HepG2 (cell line): Measurements from ENCODE around the gene IFITM10.

Source experiments
- ARNT ChIP-seq: fragments of 450-650 bp; IDR thresholded peaks from 2 replicates; pipeline ENCODE4 v1.6.1; 2017
- CTCF ChIP-seq: sonication (generic); formaldehyde crosslinking; IDR thresholded peaks from 2 replicates; pipeline ENCODE4 v1.5.0; 2020; ENCODE audit warnings: mild to moderate bottlenecking, missing genetic modification reagents, moderate library complexity
- EP300 ChIP-seq, 3 experiments: sonication (generic) in 1 of 3; formaldehyde crosslinking in 1 of 3; IDR thresholded peaks; 2 replicates each; pipeline versions ENCODE4 v1.5.1 to v1.6.1; 2011 to 2020; ENCODE audit warnings: low read depth in 2 of 3, low read length in 2 of 3, borderline replicate concordance in 1 of 3, improper control_type of control experiment in 1 of 3, mild to moderate bottlenecking in 1 of 3, missing genetic modification reagents in 1 of 3, moderate library complexity in 1 of 3
- FOXP1 ChIP-seq, 2 experiments: fragments of 450-650 bp in 1 of 2; IDR thresholded peaks; 2 replicates each; pipeline ENCODE4 v1.6.1; 2017 to 2018; ENCODE audit warnings: antibody characterized with exemption in 1 of 2
- IRF9 ChIP-seq: sonication (generic); formaldehyde crosslinking; IDR thresholded peaks from 2 replicates; pipeline ENCODE4 v1.8.0; 2022; ENCODE audit warnings: missing genetic modification reagents, mild to moderate bottlenecking, borderline replicate concordance
- KAT7 ChIP-seq: IDR thresholded peaks from 2 replicates; pipeline ENCODE4 v1.6.1; 2018; ENCODE audit warnings: borderline replicate concordance, missing compliant biosample characterization
- NCOR1 ChIP-seq: fragments of 200-600 bp; sonication (generic); IDR thresholded peaks from 2 replicates; pipeline ENCODE4 v1.7.0; 2017; ENCODE audit warnings: antibody characterized with exemption, low read length, borderline replicate concordance
- NFIC ChIP-seq: IDR thresholded peaks from 2 replicates; pipeline ENCODE4 v1.6.1; 2012; ENCODE audit warnings: mild to moderate bottlenecking, low read length, inconsistent platforms
- ZBTB33 ChIP-seq: sonication (generic); formaldehyde crosslinking; IDR thresholded peaks from 2 replicates; pipeline ENCODE4 v1.4.0; 2020; ENCODE audit warnings: missing genetic modification reagents
- ZNF121 ChIP-seq: sonication (generic); formaldehyde crosslinking; IDR thresholded peaks from 2 replicates; pipeline ENCODE4 v1.5.0; 2020; ENCODE audit warnings: mild to moderate bottlenecking, missing genetic modification reagents

GRCh38 chr11:1742869-1743584, 7.4 kb downstream of the IFITM10 start:
- TF ChIP-seq ZNF121 (CRISPR knock-in tag) (no peak), NCOR1 (no peak), ARNT (no peak), EP300 (IDR thresholded peaks at IDR 0.05; ENCODE audit: low read depth in 2 of 2, low read length in 2 of 2) (no peak), EP300 (CRISPR knock-in tag; IDR thresholded peaks at IDR 0.05; ENCODE audit: borderline replicate concordance) (no peak), FOXP1 (IDR thresholded peaks at IDR 0.05) (no peak), FOXP1 (CRISPR knock-in tag; IDR thresholded peaks at IDR 0.05) (no peak), ZBTB33 (CRISPR knock-in tag) (no peak), IRF9 (CRISPR knock-in tag) (no peak), KAT7 (CRISPR knock-in tag) (no peak), CTCF (CRISPR knock-in tag) (no peak), NFIC (no peak)
